HG03520 (cell line): ENCODE measurements around the gene RGS3.
"Not testable (repeated sequence)": the region's sequence is repeated elsewhere in the genome, so short reads cannot be mapped to it uniquely, and the experiment has no call there.

ENCODE experiments used
- ATAC-seq: cut with Tn5 transposase; IDR thresholded peaks from one replicate; pipeline ENCODE4 v1.9.1; 2021; ENCODE audit warnings: mild to moderate bottlenecking, moderate library complexity; ENCODE audit not compliant: unreplicated experiment

RGS3 gene

GRCh38 chr9:113463418-113464285 is at the start of gene RGS3:
TSS of gene RGS3 (plus strand) at chr9:113463727. CDS start at chr9:113463803, 76 bp downstream.
- ATAC-seq = no peak

GRCh38 chr9:113416149-113416721 is 47.3 kb upstream of the RGS3 start:
- ATAC-seq = peak; percentile 91

- no peak for ATAC-seq
Measured at GRCh38 chr9:113417370-113417769, 46.2 kb upstream of the RGS3 start.

GRCh38 chr9:113421726-113422125 is 41.8 kb upstream of the RGS3 start:
- ATAC-seq = no peak

GRCh38 chr9:113425072-113425471 is 38.5 kb upstream of the RGS3 start:
- no peak for ATAC-seq

- ATAC-seq = no peak
Measured at GRCh38 chr9:113426701-113427100, 36.8 kb upstream of the RGS3 start.

GRCh38 chr9:113427629-113428028 is 35.9 kb upstream of the RGS3 start:
- no peak for ATAC-seq

GRCh38 chr9:113428062-113428615 is 35.4 kb upstream of the RGS3 start:
- no peak for ATAC-seq

- ATAC-seq = no peak
Measured at GRCh38 chr9:113431191-113431590, 32.3 kb upstream of the RGS3 start.

- ATAC-seq = no peak
Measured at GRCh38 chr9:113436728-113437515, 26.6 kb upstream of the RGS3 start.

GRCh38 chr9:113437716-113438115 is 25.8 kb upstream of the RGS3 start:
- not testable (repeated sequence) for ATAC-seq

GRCh38 chr9:113444736-113445135 is 18.8 kb upstream of the RGS3 start:
- ATAC-seq = no peak

GRCh38 chr9:113446323-113446740 is 17.2 kb upstream of the RGS3 start:
- no peak for ATAC-seq

GRCh38 chr9:113449376-113449775 is 14.2 kb upstream of the RGS3 start:
- no peak for ATAC-seq

- ATAC-seq = no peak
Measured at GRCh38 chr9:113452113-113452605, 11.4 kb upstream of the RGS3 start.

- no peak for ATAC-seq
Measured at GRCh38 chr9:113454914-113455761, 8.4 kb upstream of the RGS3 start.

- ATAC-seq = no peak
Measured at GRCh38 chr9:113456235-113456634, 7.3 kb upstream of the RGS3 start.

- ATAC-seq = no peak
Measured at GRCh38 chr9:113461285-113461684, 2.2 kb upstream of the RGS3 start.

GRCh38 chr9:113461943-113462342 is 1.6 kb upstream of the RGS3 start:
- no peak for ATAC-seq

- no peak for ATAC-seq
Measured at GRCh38 chr9:113462781-113463286, 693 bp upstream of the RGS3 start.
